ENCODE measurements around the gene CD28.

CD28 gene

GRCh38 chr2:203706403-203706802 is at the start of gene CD28:
Gene CD28 (plus strand): TSS chr2:203706639. CDS start chr2:203706697, 58 bp downstream.
- no peak within 1 kb of the TSS for H3K4me3 ChIP-seq (ENCODE audit: low read length)
- TF ChIP-seq, protein P1, sequence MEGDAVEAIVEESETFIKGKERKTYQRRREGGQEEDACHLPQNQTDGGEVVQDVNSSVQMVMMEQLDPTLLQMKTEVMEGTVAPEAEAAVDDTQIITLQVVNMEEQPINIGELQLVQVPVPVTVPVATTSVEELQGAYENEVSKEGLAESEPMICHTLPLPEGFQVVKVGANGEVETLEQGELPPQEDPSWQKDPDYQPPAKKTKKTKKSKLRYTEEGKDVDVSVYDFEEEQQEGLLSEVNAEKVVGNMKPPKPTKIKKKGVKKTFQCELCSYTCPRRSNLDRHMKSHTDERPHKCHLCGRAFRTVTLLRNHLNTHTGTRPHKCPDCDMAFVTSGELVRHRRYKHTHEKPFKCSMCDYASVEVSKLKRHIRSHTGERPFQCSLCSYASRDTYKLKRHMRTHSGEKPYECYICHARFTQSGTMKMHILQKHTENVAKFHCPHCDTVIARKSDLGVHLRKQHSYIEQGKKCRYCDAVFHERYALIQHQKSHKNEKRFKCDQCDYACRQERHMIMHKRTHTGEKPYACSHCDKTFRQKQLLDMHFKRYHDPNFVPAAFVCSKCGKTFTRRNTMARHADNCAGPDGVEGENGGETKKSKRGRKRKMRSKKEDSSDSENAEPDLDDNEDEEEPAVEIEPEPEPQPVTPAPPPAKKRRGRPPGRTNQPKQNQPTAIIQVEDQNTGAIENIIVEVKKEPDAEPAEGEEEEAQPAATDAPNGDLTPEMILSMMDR (conservative IDR thresholded peaks at IDR 0.05; ENCODE audit: low read length): no peak
- no peak for DNase-seq (ENCODE audit: low read depth)

DNA sequence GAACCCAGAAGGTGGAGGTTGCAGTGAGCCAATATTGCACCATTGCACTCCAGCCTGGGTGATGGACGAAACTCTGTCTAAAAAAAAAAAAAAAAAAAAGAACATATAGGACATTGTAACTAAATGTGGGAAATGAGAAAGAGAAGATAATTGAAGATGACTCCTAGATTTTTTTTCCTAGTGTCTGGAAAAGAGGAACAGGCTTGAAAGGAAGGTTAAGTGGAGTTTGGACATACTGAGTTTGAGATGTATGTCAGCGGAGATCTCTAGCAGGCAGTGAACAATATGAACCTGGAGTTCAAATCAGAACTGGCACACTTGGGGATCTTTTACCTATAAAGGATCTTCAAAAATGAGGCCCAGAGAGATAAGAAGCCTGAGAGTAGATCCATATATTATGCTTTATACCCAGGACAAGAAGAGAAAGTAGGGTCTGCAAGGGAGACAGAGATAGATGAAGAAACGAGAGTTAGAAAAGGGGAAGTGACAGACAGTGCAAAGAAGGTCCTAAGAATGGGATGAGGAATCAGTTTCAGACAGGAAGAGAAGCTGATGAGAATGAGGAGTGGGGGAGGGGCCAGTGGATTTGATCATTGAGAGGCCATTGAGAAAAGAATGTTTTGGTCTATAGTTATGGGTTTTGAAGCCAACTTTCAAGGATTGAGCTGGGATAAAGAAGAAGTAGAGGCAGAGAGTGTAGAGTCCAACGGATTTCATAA is 46.9 kb upstream of the CD28 start:
- no peak overlapping the region for H3K4me3 ChIP-seq (ENCODE audit: low read length)
- no peak for DNase-seq (ENCODE audit: low read depth)
- TF ChIP-seq, protein P1 (conservative IDR thresholded peaks at IDR 0.05; ENCODE audit: low read length): no peak

- no peak for DNase-seq (ENCODE audit: low read depth)
These were observed 46.0 kb upstream of the CD28 start for GRCh38 chr2:203660465-203660864.

GRCh38 chr2:203661279-203661908 is 45.0 kb upstream of the CD28 start:
- DNase-seq (ENCODE audit: low read depth): no peak
- TF ChIP-seq, protein P1 (conservative IDR thresholded peaks at IDR 0.05; ENCODE audit: low read length): no peak
- no peak overlapping the region for H3K4me3 ChIP-seq (ENCODE audit: low read length)

More at GRCh38 chr2:203660465-203660864, 46.0 kb upstream of the CD28 start:
- no peak overlapping the region for H3K4me3 ChIP-seq (ENCODE audit: low read length)
- TF ChIP-seq, protein P1 (conservative IDR thresholded peaks at IDR 0.05; ENCODE audit: low read length): no peak

GRCh38 chr2:203662487-203662886 is 44.0 kb upstream of the CD28 start:
- no peak overlapping the region for H3K4me3 ChIP-seq (ENCODE audit: low read length)
- TF ChIP-seq, protein P1 (conservative IDR thresholded peaks at IDR 0.05; ENCODE audit: low read length): no peak
- no peak for DNase-seq (ENCODE audit: low read depth)

DNA sequence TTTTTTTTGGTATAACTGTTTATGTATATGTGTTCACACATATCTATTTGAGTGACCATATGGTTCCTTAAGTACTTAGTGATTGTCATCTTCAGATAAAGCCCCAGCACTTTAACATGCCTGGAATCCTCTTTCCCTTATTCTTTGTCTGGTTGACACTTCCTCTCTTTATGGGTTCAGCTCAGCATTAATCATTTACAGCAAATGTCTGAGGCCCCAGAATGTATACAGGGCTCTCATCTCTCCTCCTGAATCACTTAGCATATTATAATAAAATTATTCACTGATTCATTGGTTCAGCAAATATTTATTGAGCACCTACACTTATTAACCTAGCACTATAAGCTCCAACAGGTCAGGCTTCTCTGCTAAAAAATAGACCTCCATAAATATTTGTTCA is 43.5 kb upstream of the CD28 start:
- H3K4me3 ChIP-seq (ENCODE audit: low read length): no peak overlapping the region
- no peak for DNase-seq (ENCODE audit: low read depth)
- TF ChIP-seq, protein P1 (conservative IDR thresholded peaks at IDR 0.05; ENCODE audit: low read length): no peak

Data from AG10803 (cell line).